HepG2 (cell line): Measurements from ENCODE around the gene TOR4A. TPM values are rescaled to one million over a fixed set of nuclear protein-coding genes. Genes with fewer than 3 reads are reported as not detected.
A peak's percentile ranks its signal among the peaks of the same experiment; 100 is the strongest.

Experiments used
- BRD4 ChIP-seq: sonication (generic); formaldehyde crosslinking; IDR thresholded peaks from 2 replicates; pipeline ENCODE4 v1.4.0; 2020; ENCODE audit warnings: missing genetic modification reagents
- CHCHD3 ChIP-seq: sonication (generic); formaldehyde crosslinking; IDR thresholded peaks from 2 replicates; pipeline ENCODE4 v1.8.0; 2022; ENCODE audit warnings: mild to moderate bottlenecking, missing genetic modification reagents, moderate library complexity
- ELF3 ChIP-seq: IDR thresholded peaks from 2 replicates; pipeline ENCODE4 v1.6.1; 2016; ENCODE audit warnings: missing genetic modification reagents, missing compliant biosample characterization
- HNF4A ChIP-seq: sonication (generic); formaldehyde crosslinking; IDR thresholded peaks from 2 replicates; pipeline ENCODE4 v1.4.0; 2020; ENCODE audit warnings: missing genetic modification reagents
- PHB2 ChIP-seq: fragments of 450-650 bp; IDR thresholded peaks from 2 replicates; pipeline ENCODE4 v1.6.1; 2018; ENCODE audit not compliant: partially characterized antibody
- RELA ChIP-seq: sonication (generic); formaldehyde crosslinking; IDR thresholded peaks from 2 replicates; pipeline ENCODE4 v1.4.0; 2020; ENCODE audit warnings: missing genetic modification reagents
- REST ChIP-seq, 2 experiments: IDR thresholded peaks; 2 replicates each; pipeline ENCODE4 v1.6.1; 2011 to 2012; ENCODE audit warnings: low read length in 2 of 2, borderline replicate concordance in 1 of 2, low read depth in 1 of 2, mild to moderate bottlenecking in 1 of 2, moderate library complexity in 1 of 2
- RORA ChIP-seq: sonication (generic); formaldehyde crosslinking; IDR thresholded peaks from 2 replicates; pipeline ENCODE4 v1.5.0; 2020; ENCODE audit warnings: mild to moderate bottlenecking, missing genetic modification reagents, moderate library complexity
- SP2 ChIP-seq: sonication (generic); formaldehyde crosslinking; IDR thresholded peaks from 2 replicates; pipeline ENCODE4 v1.5.1; 2020; ENCODE audit warnings: mild to moderate bottlenecking, missing genetic modification reagents
- ZNF264 ChIP-seq: sonication (generic); formaldehyde crosslinking; IDR thresholded peaks from 2 replicates; pipeline ENCODE4 v1.4.0; 2020; ENCODE audit warnings: missing genetic modification reagents
- ZNF329 ChIP-seq: sonication (generic); formaldehyde crosslinking; IDR thresholded peaks from 2 replicates; pipeline ENCODE4 v1.9.0; 2021; ENCODE audit warnings: low read depth, mild to moderate bottlenecking, missing genetic modification reagents
- polyA plus RNA-seq, 8 experiments: library from polyadenylated mRNA; depleted of rRNA in 3 of 8; stranded (reverse) in 7 of 8; unstranded in 1 of 8; fragments of >200 nt; fragmentation: Illumina TruSeq in 4 of 8; extraction: Trizol in 4 of 8; gene quantifications; 2 replicates each; pipeline versions ENCODE4 v1.2.1 to v1.2.3, GENCODE V29; 2011 to 2016; ENCODE audit warnings: low read depth in 4 of 8, missing spikeins in 1 of 8, mixed read lengths in 1 of 8; ENCODE audit not compliant: insufficient read depth in 1 of 8
- total RNA-seq, 5 experiments: library from RNA; depleted of rRNA; stranded (reverse); fragments of >200 nt; fragmentation: Illumina TruSeq; extraction: Trizol; gene quantifications; 2 replicates each; pipeline ENCODE4 v1.2.3, GENCODE V29; 2016; ENCODE audit warnings: low read depth in 1 of 5
- TF ChIP-seq, protein P1 (sequence below): sonication (generic); formaldehyde crosslinking; IDR thresholded peaks from 2 replicates; pipeline ENCODE4 v1.4.0; 2020; ENCODE audit warnings: missing genetic modification reagents
- TF ChIP-seq, protein P2 (sequence below): sonication (generic); formaldehyde crosslinking; conservative IDR thresholded peaks from 2 replicates; pipeline ENCODE4 v1.4.0; 2020; ENCODE audit warnings: missing genetic modification reagents
- TF ChIP-seq, protein P3 (sequence below): sonication (generic); formaldehyde crosslinking; IDR thresholded peaks from 2 replicates; pipeline ENCODE4 v1.5.0; 2020; ENCODE audit warnings: missing genetic modification reagents, mild to moderate bottlenecking, borderline replicate concordance
- TF ChIP-seq, protein P4 (sequence below): sonication (generic); formaldehyde crosslinking; IDR thresholded peaks from 2 replicates; pipeline ENCODE4 v1.4.0; 2020; ENCODE audit warnings: mild to moderate bottlenecking, low read depth, missing genetic modification reagents
- TF ChIP-seq, protein P5 (sequence below): sonication (generic); formaldehyde crosslinking; IDR thresholded peaks from 2 replicates; pipeline ENCODE4 v1.8.1; 2023; ENCODE audit warnings: mild to moderate bottlenecking, missing genetic modification reagents
- TF ChIP-seq, protein P6 (sequence below): sonication (generic); formaldehyde crosslinking; conservative IDR thresholded peaks from 2 replicates; pipeline ENCODE4 v1.8.0; 2022; ENCODE audit warnings: mild to moderate bottlenecking, moderate library complexity, missing genetic modification reagents

TOR4A gene
- total and polyA plus RNA-seq, 2 of the 13 experiments (the other 11 are each of a cell fraction or from before 2014, with no cell fraction given), result 11.1 to 14.2 TPM

DNA sequence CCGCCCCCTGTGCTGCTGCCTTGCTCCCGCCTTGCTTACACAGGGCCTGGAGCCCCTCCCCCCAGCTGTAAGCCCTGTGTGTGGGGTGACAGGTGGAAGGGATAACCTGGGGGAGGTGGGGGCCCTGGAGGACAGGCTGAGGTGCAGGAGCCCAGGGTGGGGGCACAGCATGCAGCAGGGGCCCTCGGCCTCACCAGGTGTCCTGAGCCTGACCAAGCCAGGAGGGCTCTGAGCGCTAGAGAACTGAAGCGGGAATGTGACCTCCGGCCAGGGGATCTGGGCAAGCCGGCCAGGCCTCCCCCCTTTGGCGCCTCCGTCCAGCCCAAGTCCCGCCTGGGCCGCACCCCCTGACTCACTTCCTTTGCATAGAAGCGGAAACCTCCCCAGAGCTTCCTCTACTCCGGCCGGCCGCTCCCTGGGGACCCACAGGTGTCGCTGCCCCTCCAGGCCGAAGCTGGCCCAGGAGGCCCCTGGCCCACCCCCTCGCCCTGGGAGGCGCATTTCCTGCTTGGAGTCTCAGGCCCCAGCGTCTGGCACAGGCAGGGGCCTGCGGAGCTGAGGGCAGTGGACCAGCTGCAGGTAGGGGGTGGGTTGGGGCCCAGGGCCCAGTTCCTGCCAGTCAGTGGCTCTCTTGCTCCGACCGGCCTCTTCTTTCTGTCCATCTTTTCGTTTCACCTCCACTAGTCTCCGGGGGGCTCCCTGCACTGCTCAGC is at the start of gene TOR4A (continued):
- TF ChIP-seq, protein P1, sequence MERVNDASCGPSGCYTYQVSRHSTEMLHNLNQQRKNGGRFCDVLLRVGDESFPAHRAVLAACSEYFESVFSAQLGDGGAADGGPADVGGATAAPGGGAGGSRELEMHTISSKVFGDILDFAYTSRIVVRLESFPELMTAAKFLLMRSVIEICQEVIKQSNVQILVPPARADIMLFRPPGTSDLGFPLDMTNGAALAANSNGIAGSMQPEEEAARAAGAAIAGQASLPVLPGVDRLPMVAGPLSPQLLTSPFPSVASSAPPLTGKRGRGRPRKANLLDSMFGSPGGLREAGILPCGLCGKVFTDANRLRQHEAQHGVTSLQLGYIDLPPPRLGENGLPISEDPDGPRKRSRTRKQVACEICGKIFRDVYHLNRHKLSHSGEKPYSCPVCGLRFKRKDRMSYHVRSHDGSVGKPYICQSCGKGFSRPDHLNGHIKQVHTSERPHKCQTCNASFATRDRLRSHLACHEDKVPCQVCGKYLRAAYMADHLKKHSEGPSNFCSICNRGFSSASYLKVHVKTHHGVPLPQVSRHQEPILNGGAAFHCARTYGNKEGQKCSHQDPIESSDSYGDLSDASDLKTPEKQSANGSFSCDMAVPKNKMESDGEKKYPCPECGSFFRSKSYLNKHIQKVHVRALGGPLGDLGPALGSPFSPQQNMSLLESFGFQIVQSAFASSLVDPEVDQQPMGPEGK (CRISPR knock-in tag), result peak; percentile 94
- peak; percentile 96 for TF ChIP-seq ELF3
- TF ChIP-seq SP2 (CRISPR knock-in tag), result no peak
- TF ChIP-seq ZNF264 (CRISPR knock-in tag), result no peak; the same call in 1 of the 2 replicates
- no peak for TF ChIP-seq PHB2
- TF ChIP-seq, protein P2, sequence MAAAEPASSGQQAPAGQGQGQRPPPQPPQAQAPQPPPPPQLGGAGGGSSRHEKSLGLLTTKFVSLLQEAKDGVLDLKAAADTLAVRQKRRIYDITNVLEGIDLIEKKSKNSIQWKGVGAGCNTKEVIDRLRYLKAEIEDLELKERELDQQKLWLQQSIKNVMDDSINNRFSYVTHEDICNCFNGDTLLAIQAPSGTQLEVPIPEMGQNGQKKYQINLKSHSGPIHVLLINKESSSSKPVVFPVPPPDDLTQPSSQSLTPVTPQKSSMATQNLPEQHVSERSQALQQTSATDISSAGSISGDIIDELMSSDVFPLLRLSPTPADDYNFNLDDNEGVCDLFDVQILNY (CRISPR knock-in tag), result no peak
- TF ChIP-seq ZNF329 (CRISPR knock-in tag), result no peak
- TF ChIP-seq BRD4 (CRISPR knock-in tag), result no peak
- no peak for TF ChIP-seq RORA
- TF ChIP-seq, protein P3, sequence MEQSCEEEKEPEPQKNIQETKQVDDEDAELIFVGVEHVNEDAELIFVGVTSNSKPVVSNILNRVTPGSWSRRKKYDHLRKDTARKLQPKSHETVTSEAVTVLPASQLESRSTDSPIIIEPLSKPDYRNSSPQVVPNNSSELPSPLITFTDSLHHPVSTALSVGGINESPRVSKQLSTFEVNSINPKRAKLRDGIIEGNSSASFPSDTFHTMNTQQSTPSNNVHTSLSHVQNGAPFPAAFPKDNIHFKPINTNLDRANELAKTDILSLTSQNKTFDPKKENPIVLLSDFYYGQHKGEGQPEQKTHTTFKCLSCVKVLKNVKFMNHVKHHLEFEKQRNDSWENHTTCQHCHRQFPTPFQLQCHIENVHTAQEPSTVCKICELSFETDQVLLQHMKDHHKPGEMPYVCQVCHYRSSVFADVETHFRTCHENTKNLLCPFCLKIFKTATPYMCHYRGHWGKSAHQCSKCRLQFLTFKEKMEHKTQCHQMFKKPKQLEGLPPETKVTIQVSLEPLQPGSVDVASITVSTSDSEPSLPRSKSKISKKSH (CRISPR knock-in tag), result no peak
- TF ChIP-seq, protein P4, sequence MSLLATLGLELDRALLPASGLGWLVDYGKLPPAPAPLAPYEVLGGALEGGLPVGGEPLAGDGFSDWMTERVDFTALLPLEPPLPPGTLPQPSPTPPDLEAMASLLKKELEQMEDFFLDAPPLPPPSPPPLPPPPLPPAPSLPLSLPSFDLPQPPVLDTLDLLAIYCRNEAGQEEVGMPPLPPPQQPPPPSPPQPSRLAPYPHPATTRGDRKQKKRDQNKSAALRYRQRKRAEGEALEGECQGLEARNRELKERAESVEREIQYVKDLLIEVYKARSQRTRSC, result no peak
- TF ChIP-seq, protein P5, sequence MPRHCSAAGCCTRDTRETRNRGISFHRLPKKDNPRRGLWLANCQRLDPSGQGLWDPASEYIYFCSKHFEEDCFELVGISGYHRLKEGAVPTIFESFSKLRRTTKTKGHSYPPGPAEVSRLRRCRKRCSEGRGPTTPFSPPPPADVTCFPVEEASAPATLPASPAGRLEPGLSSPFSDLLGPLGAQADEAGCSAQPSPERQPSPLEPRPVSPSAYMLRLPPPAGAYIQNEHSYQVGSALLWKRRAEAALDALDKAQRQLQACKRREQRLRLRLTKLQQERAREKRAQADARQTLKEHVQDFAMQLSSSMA, result peak; percentile 94
- TF ChIP-seq CHCHD3 (CRISPR knock-in tag), result no peak
- TF ChIP-seq RELA, result no peak
- peak in 1 of 2 experiments; percentile 47; a peak in 1 of 4 replicates for TF ChIP-seq REST (IDR thresholded peaks at IDR 0.05; ENCODE audit: borderline replicate concordance in 1 of 2, low read depth in 1 of 2, low read length in 2 of 2)
- TF ChIP-seq, protein P6, sequence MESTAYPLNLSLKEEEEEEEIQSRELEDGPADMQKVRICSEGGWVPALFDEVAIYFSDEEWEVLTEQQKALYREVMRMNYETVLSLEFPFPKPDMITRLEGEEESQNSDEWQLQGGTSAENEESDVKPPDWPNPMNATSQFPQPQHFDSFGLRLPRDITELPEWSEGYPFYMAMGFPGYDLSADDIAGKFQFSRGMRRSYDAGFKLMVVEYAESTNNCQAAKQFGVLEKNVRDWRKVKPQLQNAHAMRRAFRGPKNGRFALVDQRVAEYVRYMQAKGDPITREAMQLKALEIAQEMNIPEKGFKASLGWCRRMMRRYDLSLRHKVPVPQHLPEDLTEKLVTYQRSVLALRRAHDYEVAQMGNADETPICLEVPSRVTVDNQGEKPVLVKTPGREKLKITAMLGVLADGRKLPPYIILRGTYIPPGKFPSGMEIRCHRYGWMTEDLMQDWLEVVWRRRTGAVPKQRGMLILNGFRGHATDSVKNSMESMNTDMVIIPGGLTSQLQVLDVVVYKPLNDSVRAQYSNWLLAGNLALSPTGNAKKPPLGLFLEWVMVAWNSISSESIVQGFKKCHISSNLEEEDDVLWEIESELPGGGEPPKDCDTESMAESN, result peak; percentile 53
- 0 out of 2 replicates have a peak, but pooled peaks have one; percentile 31 for TF ChIP-seq HNF4A
